ENCODE results near the gene C19orf85. TPM values are rescaled to one million over a fixed set of nuclear protein-coding genes. Genes with fewer than 3 reads are reported as not detected.

Gene C19orf85
- total RNA-seq, 1 donor from 2014 or later, result not detected

GRCh38 chr19:55437410-55437809, 27.1 kb downstream of the C19orf85 start:
- no peak for DNase-seq (ENCODE audit: extremely low spot score in 2 of 2)
- TF ChIP-seq POLR2A (IDR thresholded peaks at IDR 0.05) (no peak), POLR2AphosphoS5 (IDR thresholded peaks at IDR 0.05; ENCODE audit: insufficient read depth in 1 of 2, low read depth in 1 of 2) (no peak), CTCF (IDR thresholded peaks at IDR 0.05) (no peak)
- Histone ChIP-seq H3K27ac (no peak overlapping the region), H3K9me3 (no peaks in the 10 kb centered on the region), H3K4me1 (peaks cover 20% of the 10 kb centered on the region), H3K27me3 (peaks cover 17% of the 10 kb centered on the region), H3K36me3 (no peaks in the 10 kb centered on the region), H3K4me3 (no peak overlapping the region)
- intact Hi-C loops (cut with DNase I), result no loop called here

- H3K27me3 ChIP-seq, result peaks cover 17% of the 10 kb centered on the region
- intact Hi-C loops (cut with DNase I), result no loop called here
- no peaks in the 10 kb centered on the region for H3K9me3 ChIP-seq
- DNase-seq (ENCODE audit: extremely low spot score in 2 of 2), result no peak
- no peak for TF ChIP-seq POLR2AphosphoS5 (IDR thresholded peaks at IDR 0.05; ENCODE audit: insufficient read depth in 1 of 2, low read depth in 1 of 2)
- TF ChIP-seq POLR2A (IDR thresholded peaks at IDR 0.05), result no peak
- TF ChIP-seq CTCF (IDR thresholded peaks at IDR 0.05), result no peak
- no peak overlapping the region for H3K4me3 ChIP-seq
- no peak overlapping the region for H3K27ac ChIP-seq
- H3K4me1 ChIP-seq, result peaks cover 15% of the 10 kb centered on the region
- H3K36me3 ChIP-seq, result no peaks in the 10 kb centered on the region
Observed at GRCh38 chr19:55436847-55437246, 27.7 kb downstream of the C19orf85 start.

GRCh38 chr19:55435020-55435419, 29.5 kb downstream of the C19orf85 start:
- Histone ChIP-seq H3K36me3 (no peaks in the 10 kb centered on the region), H3K9me3 (no peaks in the 10 kb centered on the region), H3K27ac (no peak overlapping the region), H3K4me3 (no peak overlapping the region), H3K4me1 (peaks cover under 1% of the 10 kb centered on the region), H3K27me3 (peaks cover 5% of the 10 kb centered on the region)
- no peak for DNase-seq (ENCODE audit: extremely low spot score in 2 of 2)
- intact Hi-C loops (cut with DNase I), result no loop called here
- TF ChIP-seq CTCF (IDR thresholded peaks at IDR 0.05), result no peak
- no peak for TF ChIP-seq POLR2A (IDR thresholded peaks at IDR 0.05)
- no peak for TF ChIP-seq POLR2AphosphoS5 (IDR thresholded peaks at IDR 0.05; ENCODE audit: insufficient read depth in 1 of 2, low read depth in 1 of 2)

- Histone ChIP-seq H3K4me3 (no peak overlapping the region), H3K4me1 (no peaks in the 10 kb centered on the region), H3K27me3 (peaks cover 3% of the 10 kb centered on the region), H3K36me3 (no peaks in the 10 kb centered on the region), H3K27ac (no peak overlapping the region), H3K9me3 (no peaks in the 10 kb centered on the region)
- no peak for DNase-seq (ENCODE audit: extremely low spot score in 2 of 2)
- TF ChIP-seq POLR2AphosphoS5 (IDR thresholded peaks at IDR 0.05; ENCODE audit: insufficient read depth in 1 of 2, low read depth in 1 of 2) (no peak), POLR2A (IDR thresholded peaks at IDR 0.05) (no peak), CTCF (IDR thresholded peaks at IDR 0.05) (no peak)
- intact Hi-C loops (cut with DNase I), result no loop called here
Observed at GRCh38 chr19:55434356-55434919, 30.1 kb downstream of the C19orf85 start.

DNA sequence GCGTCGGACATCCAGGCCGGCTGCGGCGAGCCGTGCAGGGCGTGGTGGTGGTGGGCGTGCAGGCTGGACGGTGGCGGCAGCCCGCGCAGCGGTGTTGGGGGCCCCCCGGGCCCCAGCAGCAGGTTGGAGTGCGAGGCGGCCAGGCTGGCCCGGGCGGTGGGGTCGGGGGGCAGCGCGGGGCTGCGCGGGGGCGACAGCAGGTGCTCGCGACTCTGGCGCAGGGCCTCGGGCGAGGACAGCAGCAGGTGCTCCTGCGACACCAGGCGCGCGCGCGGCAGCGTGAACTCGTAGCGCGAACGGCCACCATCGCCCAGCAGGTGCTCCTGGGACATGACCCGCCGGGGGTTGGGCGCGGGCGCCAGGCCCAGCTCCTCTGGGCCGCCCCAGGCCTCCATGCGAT, 31.3 kb downstream of the C19orf85 start:
- no peak for TF ChIP-seq POLR2AphosphoS5 (IDR thresholded peaks at IDR 0.05; ENCODE audit: insufficient read depth in 1 of 2, low read depth in 1 of 2)
- TF ChIP-seq POLR2A (IDR thresholded peaks at IDR 0.05), result no peak
- TF ChIP-seq CTCF (IDR thresholded peaks at IDR 0.05), result no peak
- intact Hi-C loops (cut with DNase I), result no loop called here
- H3K27ac ChIP-seq, result no peak overlapping the region
- H3K36me3 ChIP-seq, result no peaks in the 10 kb centered on the region
- no peak for DNase-seq (ENCODE audit: extremely low spot score in 2 of 2)
- no peak overlapping the region for H3K4me3 ChIP-seq
- H3K27me3 ChIP-seq, result peaks cover 6% of the 10 kb centered on the region
- H3K9me3 ChIP-seq, result no peaks in the 10 kb centered on the region
- no peaks in the 10 kb centered on the region for H3K4me1 ChIP-seq
